IMR-90 (cell line): ENCODE measurements around the gene RORB. TPM values are rescaled to one million over a fixed set of nuclear protein-coding genes. Genes with fewer than 3 reads are reported as not detected.

ENCODE experiments used
- ATAC-seq: fragments of 200-7000 bp; cut with Tn5 transposase; 2 replicates; pipeline ENCODE4 v1.9.1; 2020; ENCODE audit warnings: low read depth, mild to moderate bottlenecking, moderate library complexity
- BruUV-seq: library from RNA; stranded (reverse); fragments of 400-500 nt; replicated peaks from 2 replicates; lab custom pipeline; 2021; lab: Mats Ljungman, UMichigan
- CTCF ChIA-PET: fragments of 300-600 bp; formaldehyde crosslinking; extraction: SDS; loops from one replicate; lab custom pipeline; 2021; ENCODE audit warnings: antibody characterized with exemption; lab: Yijun Ruan, JAX
- POLR2A ChIA-PET: fragments of 300-600 bp; sonication (Branson Sonifier 250); formaldehyde crosslinking; loops from one replicate; lab custom pipeline; 2022; ENCODE audit warnings: antibody characterized with exemption; ENCODE audit not compliant: unreplicated experiment; lab: Charles Lee
- DNase-seq: peaks from one replicate; pipeline ENCODE4 v3.0.0; 2013
- H2AFZ ChIP-seq: replicated peaks from 2 replicates; pipeline ENCODE3; 2013; ENCODE audit warnings: low read length, mild to moderate bottlenecking; ENCODE audit not compliant: poor library complexity
- H2AK5ac ChIP-seq: 2 replicates; pipeline ENCODE4 v1.6.1; 2013; ENCODE audit warnings: low read depth, low read length, inconsistent platforms
- H2AK9ac ChIP-seq: replicated peaks from 2 replicates; pipeline ENCODE3; 2013; ENCODE audit warnings: mild to moderate bottlenecking, low read depth, low read length, moderate library complexity; ENCODE audit not compliant: poor library complexity
- H2BK120ac ChIP-seq: 2 replicates; pipeline ENCODE4 v1.6.1; 2013; ENCODE audit warnings: low read depth, low read length, inconsistent platforms
- H2BK15ac ChIP-seq: 3 replicates; pipeline ENCODE4 v1.6.1; 2013; ENCODE audit warnings: low read depth, low read length, inconsistent platforms
- H2BK20ac ChIP-seq: 2 replicates; pipeline ENCODE4 v1.6.1; 2013; ENCODE audit warnings: low read depth, mild to moderate bottlenecking, inconsistent platforms, low read length, moderate library complexity
- H2BK5ac ChIP-seq: 2 replicates; pipeline ENCODE4 v1.6.1; 2013; ENCODE audit warnings: mild to moderate bottlenecking, low read depth, low read length, inconsistent platforms; ENCODE audit not compliant: poor library complexity, severe bottlenecking
- H3K14ac ChIP-seq: replicated peaks from 2 replicates; pipeline ENCODE4 v1.6.1; 2013; ENCODE audit warnings: low read depth, low read length, inconsistent platforms
- H3K18ac ChIP-seq: 2 replicates; pipeline ENCODE4 v1.6.1; 2013; ENCODE audit warnings: low read depth, low read length, control low read depth
- H3K23ac ChIP-seq: 2 replicates; pipeline ENCODE4 v1.6.1; 2013; ENCODE audit warnings: low read depth, low read length, inconsistent platforms
- H3K27ac ChIP-seq: 2 replicates; pipeline ENCODE4 v1.5.1; 2013; ENCODE audit warnings: mild to moderate bottlenecking, control low read depth, low read length; ENCODE audit not compliant: insufficient read depth
- H3K27me3 ChIP-seq: 2 replicates; pipeline ENCODE4 v1.6.1; 2013; ENCODE audit warnings: low read length; ENCODE audit not compliant: control insufficient read depth, insufficient read depth
- H3K36me3 ChIP-seq: 2 replicates; pipeline ENCODE4 v1.6.1; 2013; ENCODE audit warnings: low read length, mixed read lengths; ENCODE audit not compliant: control insufficient read depth, insufficient read depth
- H3K4ac ChIP-seq: 2 replicates; pipeline ENCODE4 v1.6.1; 2013; ENCODE audit warnings: low read depth, low read length, inconsistent platforms
- H3K4me1 ChIP-seq: 2 replicates; pipeline ENCODE4 v1.6.1; 2013; ENCODE audit warnings: low read length, mixed read lengths; ENCODE audit not compliant: control insufficient read depth, insufficient read depth
- H3K4me2 ChIP-seq: 2 replicates; pipeline ENCODE4 v1.6.1; 2013; ENCODE audit warnings: low read depth, mild to moderate bottlenecking, control low read depth, low read length, moderate library complexity
- H3K4me3 ChIP-seq: 2 replicates; pipeline ENCODE4 v1.5.1; 2013; ENCODE audit warnings: low read depth, mild to moderate bottlenecking, control low read depth, low read length, moderate library complexity; ENCODE audit not compliant: insufficient read depth
- H3K56ac ChIP-seq: 2 replicates; pipeline ENCODE4 v1.6.1; 2013; ENCODE audit warnings: low read length, inconsistent platforms; ENCODE audit not compliant: insufficient read depth; ENCODE audit errors: extremely low read depth
- H3K79me1 ChIP-seq, 2 experiments: 2 replicates each; pipeline ENCODE4 v1.6.1; 2013; ENCODE audit warnings: low read length in 2 of 2, inconsistent platforms in 1 of 2, low read depth in 1 of 2
- H3K9ac ChIP-seq: 2 replicates; pipeline ENCODE4 v1.6.1; 2013; ENCODE audit warnings: low read depth, low read length, control low read depth
- H3K9me1 ChIP-seq: 2 replicates; pipeline ENCODE4 v1.6.1; 2013; ENCODE audit warnings: low read length, inconsistent platforms; ENCODE audit not compliant: insufficient read depth
- H3K9me3 ChIP-seq: 2 replicates; pipeline ENCODE4 v1.6.1; 2013; ENCODE audit warnings: low read length; ENCODE audit not compliant: control insufficient read depth, insufficient read depth
- H4K20me1 ChIP-seq: 2 replicates; pipeline ENCODE4 v1.6.1; 2013; ENCODE audit warnings: low read length, inconsistent platforms; ENCODE audit not compliant: insufficient read depth
- H4K5ac ChIP-seq: 2 replicates; pipeline ENCODE4 v1.6.1; 2013; ENCODE audit warnings: mild to moderate bottlenecking, low read depth, low read length, control low read depth
- H4K8ac ChIP-seq, 2 experiments: 2 replicates each; pipeline ENCODE4 v1.6.1; 2013; ENCODE audit warnings: low read depth in 2 of 2, low read length in 2 of 2, control low read depth in 1 of 2, inconsistent platforms in 1 of 2
- H4K91ac ChIP-seq: 2 replicates; pipeline ENCODE4 v1.6.1; 2013; ENCODE audit warnings: low read depth, low read length, inconsistent platforms; ENCODE audit not compliant: insufficient read depth
- BHLHE40 ChIP-seq: fragments of 150-350 bp; IDR thresholded peaks from 2 replicates; pipeline ENCODE4 v1.6.1; 2016; ENCODE audit warnings: mild to moderate bottlenecking, low read depth, low read length
- CEBPB ChIP-seq: IDR thresholded peaks from 2 replicates; pipeline ENCODE4 v1.6.1; 2012; ENCODE audit warnings: low read depth, low read length, improper control_type of control experiment
- CHD1 ChIP-seq: IDR thresholded peaks from 2 replicates; pipeline ENCODE4 v1.6.1; 2012; ENCODE audit warnings: low read depth, low read length, improper control_type of control experiment
- FOS ChIP-seq: fragments of 150-350 bp; IDR thresholded peaks from 2 replicates; pipeline ENCODE4 v1.6.1; 2016; ENCODE audit warnings: low read depth, low read length
- MAFK ChIP-seq: IDR thresholded peaks from 2 replicates; pipeline ENCODE4 v1.6.1; 2012; ENCODE audit warnings: low read depth, low read length, improper control_type of control experiment
- MAZ ChIP-seq: IDR thresholded peaks from 2 replicates; pipeline ENCODE4 v1.6.1; 2012; ENCODE audit warnings: low read depth, mild to moderate bottlenecking, low read length, improper control_type of control experiment, moderate library complexity, borderline replicate concordance
- MXI1 ChIP-seq: IDR thresholded peaks from 2 replicates; pipeline ENCODE4 v1.6.1; 2012; ENCODE audit warnings: low read depth, mild to moderate bottlenecking, low read length, moderate library complexity, borderline replicate concordance
- NFE2L2 ChIP-seq: fragments of 150-350 bp; IDR thresholded peaks from 2 replicates; pipeline ENCODE4 v1.6.1; 2016; ENCODE audit warnings: low read depth, mild to moderate bottlenecking, low read length
- POLR2A ChIP-seq: IDR thresholded peaks from 2 replicates; pipeline ENCODE4 v1.6.1; 2012; ENCODE audit warnings: mild to moderate bottlenecking, low read depth, low read length
- RAD21 ChIP-seq: IDR thresholded peaks from 2 replicates; pipeline ENCODE4 v1.6.1; 2012; ENCODE audit warnings: low read length, improper control_type of control experiment
- RCOR1 ChIP-seq: IDR thresholded peaks from 2 replicates; pipeline ENCODE4 v1.6.1; 2012; ENCODE audit warnings: mild to moderate bottlenecking, low read length, improper control_type of control experiment; ENCODE audit not compliant: insufficient replicate concordance
- RFX5 ChIP-seq: IDR thresholded peaks from 2 replicates; pipeline ENCODE4 v1.8.0; 2012; ENCODE audit warnings: low read depth, mild to moderate bottlenecking, low read length, moderate library complexity
- SMC3 ChIP-seq: fragments of 150-350 bp; IDR thresholded peaks from 2 replicates; pipeline ENCODE4 v1.6.1; 2016; ENCODE audit warnings: low read depth, mild to moderate bottlenecking, antibody characterized with exemption, low read length, moderate library complexity
- USF2 ChIP-seq: fragments of 150-350 bp; IDR thresholded peaks from 2 replicates; pipeline ENCODE4 v1.6.1; 2017; ENCODE audit warnings: mild to moderate bottlenecking, antibody characterized with exemption, low read length, low read depth
- WGBS, 2 experiments: methylation state at CpG; one replicate each; pipeline versions ENCODE4 v1.1.5 to v1.1.7; 2013; ENCODE audit warnings: missing lambda C conversion rate in 2 of 2; ENCODE audit not compliant: insufficient read length in 1 of 2; ENCODE audit errors: extremely low coverage in 2 of 2; 5-methylcytosine and 5-hydroxymethylcytosine counted together
- dilution Hi-C: fragments of 300-500 bp; cut with HindIII; formaldehyde crosslinking; loops from one replicate; pipeline ENCODE4 v1.14.3; 2018; ENCODE audit warnings: low sequenced_read_pairs; ENCODE audit not compliant: unreplicated experiment
- in situ Hi-C: fragments of 300-500 bp; cut with MboI; formaldehyde crosslinking; loops from 3 replicates; pipeline ENCODE4 v1.14.3; 2019; ENCODE audit warnings: low sequenced_read_pairs, inconsistent platforms, mixed read lengths
- intact Hi-C: fragments of 100-400 bp; cut with micrococcal nuclease; formaldehyde crosslinking; loops from 2 replicates; pipeline ENCODE4 v1.10.0; 2022
- polyA plus RNA-seq, 3 experiments: library from polyadenylated mRNA; depleted of rRNA; stranded (reverse); fragments of >200 nt; gene quantifications; 2 replicates each; pipeline ENCODE4 v1.2.3, GENCODE V29; 2012; ENCODE audit warnings: low replicate concordance in 1 of 3
- total RNA-seq: library from RNA; depleted of rRNA; stranded (reverse); fragments of >200 nt; gene quantifications from 2 replicates; pipeline ENCODE4 v1.2.3, GENCODE V29; 2012
- TF ChIP-seq, protein P1 (sequence below): fragments of 150-350 bp; IDR thresholded peaks from 2 replicates; pipeline ENCODE4 v1.6.1; 2016; ENCODE audit warnings: low read depth, mild to moderate bottlenecking, low read length, moderate library complexity, borderline replicate concordance
- TF ChIP-seq, protein P2 (sequence below): conservative IDR thresholded peaks from 2 replicates; pipeline ENCODE4 v1.5.1; 2012; ENCODE audit warnings: mild to moderate bottlenecking, low read depth, low read length, improper control_type of control experiment

RORB gene
- total and polyA plus RNA-seq, 2 of the 4 experiments (the other 2 are of a cell fraction): not detected

DNA sequence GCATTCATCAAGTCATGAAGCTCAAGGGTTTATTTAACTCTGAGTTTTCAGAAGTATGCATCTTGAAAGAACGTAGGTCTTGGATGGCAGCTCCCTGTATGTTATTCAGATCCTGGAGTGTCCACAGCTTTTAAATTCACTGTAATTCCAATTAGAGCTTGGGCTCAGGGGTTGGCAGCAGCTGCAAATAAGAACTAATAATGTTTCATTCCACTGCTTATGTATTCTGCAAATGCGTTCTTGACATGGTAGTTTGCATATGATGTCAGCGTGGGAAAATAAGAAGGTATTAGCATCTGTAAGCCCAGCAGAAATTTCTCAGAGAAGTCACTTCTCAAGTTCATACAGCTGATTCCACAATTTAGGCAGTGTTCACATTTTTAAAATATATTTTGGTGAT lies 58.4 kb downstream of the RORB start:
- in situ Hi-C loops: loop anchor here (25.0 kb wide), 1 partner anchor 1343 kb away; no protein-coding TSS in a partner anchor

More for the DNA sequence above, 58.4 kb downstream of the RORB start:
- no peak for DNase-seq
- Histone ChIP-seq H3K4ac (no peak overlapping the region), H3K4me1 (no peaks in the 10 kb centered on the region), H3K36me3 (no peaks in the 10 kb centered on the region), H3K56ac (no peak overlapping the region), H3K4me3 (no peak overlapping the region), H4K20me1 (no peaks in the 10 kb centered on the region), H4K5ac (no peak overlapping the region), H2BK20ac (no peak overlapping the region), H4K8ac (no peak overlapping the region), H2AK9ac (no peak overlapping the region), H2BK15ac (no peak overlapping the region), H4K91ac (no peak overlapping the region), H3K9ac (no peak overlapping the region), H3K9me1 (no peaks in the 10 kb centered on the region), H3K18ac (no peak overlapping the region), H2AK5ac (no peak overlapping the region), H3K23ac (no peak overlapping the region), H2AFZ (no peak overlapping the region), H3K14ac (no peak overlapping the region), H2BK5ac (no peak overlapping the region), H3K27ac (no peak overlapping the region), H3K4me2 (no peak overlapping the region), H2BK120ac (no peak overlapping the region), H3K79me1 (no peaks in the 10 kb centered on the region), H3K27me3 (no peaks in the 10 kb centered on the region), H3K9me3 (no peaks in the 10 kb centered on the region)
- no CpG with 5 or more reads among the region's 3 CpGs for WGBS, 2 experiments
- POLR2A ChIA-PET: no interaction called here
- dilution Hi-C loops: no loop called here
- intact Hi-C loops: no loop called here
- TF ChIP-seq, protein P1, sequence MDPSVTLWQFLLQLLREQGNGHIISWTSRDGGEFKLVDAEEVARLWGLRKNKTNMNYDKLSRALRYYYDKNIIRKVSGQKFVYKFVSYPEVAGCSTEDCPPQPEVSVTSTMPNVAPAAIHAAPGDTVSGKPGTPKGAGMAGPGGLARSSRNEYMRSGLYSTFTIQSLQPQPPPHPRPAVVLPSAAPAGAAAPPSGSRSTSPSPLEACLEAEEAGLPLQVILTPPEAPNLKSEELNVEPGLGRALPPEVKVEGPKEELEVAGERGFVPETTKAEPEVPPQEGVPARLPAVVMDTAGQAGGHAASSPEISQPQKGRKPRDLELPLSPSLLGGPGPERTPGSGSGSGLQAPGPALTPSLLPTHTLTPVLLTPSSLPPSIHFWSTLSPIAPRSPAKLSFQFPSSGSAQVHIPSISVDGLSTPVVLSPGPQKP: no peak
- TF ChIP-seq, protein P2, sequence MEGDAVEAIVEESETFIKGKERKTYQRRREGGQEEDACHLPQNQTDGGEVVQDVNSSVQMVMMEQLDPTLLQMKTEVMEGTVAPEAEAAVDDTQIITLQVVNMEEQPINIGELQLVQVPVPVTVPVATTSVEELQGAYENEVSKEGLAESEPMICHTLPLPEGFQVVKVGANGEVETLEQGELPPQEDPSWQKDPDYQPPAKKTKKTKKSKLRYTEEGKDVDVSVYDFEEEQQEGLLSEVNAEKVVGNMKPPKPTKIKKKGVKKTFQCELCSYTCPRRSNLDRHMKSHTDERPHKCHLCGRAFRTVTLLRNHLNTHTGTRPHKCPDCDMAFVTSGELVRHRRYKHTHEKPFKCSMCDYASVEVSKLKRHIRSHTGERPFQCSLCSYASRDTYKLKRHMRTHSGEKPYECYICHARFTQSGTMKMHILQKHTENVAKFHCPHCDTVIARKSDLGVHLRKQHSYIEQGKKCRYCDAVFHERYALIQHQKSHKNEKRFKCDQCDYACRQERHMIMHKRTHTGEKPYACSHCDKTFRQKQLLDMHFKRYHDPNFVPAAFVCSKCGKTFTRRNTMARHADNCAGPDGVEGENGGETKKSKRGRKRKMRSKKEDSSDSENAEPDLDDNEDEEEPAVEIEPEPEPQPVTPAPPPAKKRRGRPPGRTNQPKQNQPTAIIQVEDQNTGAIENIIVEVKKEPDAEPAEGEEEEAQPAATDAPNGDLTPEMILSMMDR: no peak
- TF ChIP-seq MAFK: no peak
- no peak for TF ChIP-seq RCOR1
- TF ChIP-seq MXI1: no peak
- no peak for TF ChIP-seq POLR2A
- TF ChIP-seq RAD21: no peak
- TF ChIP-seq CEBPB: no peak
- TF ChIP-seq BHLHE40: no peak
- TF ChIP-seq USF2: no peak
- no peak for TF ChIP-seq NFE2L2
- no peak for TF ChIP-seq CHD1
- no peak for TF ChIP-seq SMC3
- no peak for TF ChIP-seq FOS
- TF ChIP-seq RFX5: no peak
- TF ChIP-seq MAZ: no peak
- no TSS peak for BruUV-seq
- CTCF ChIA-PET: no interaction called here
- ATAC-seq: no peak
